A549 (cell line): ENCODE data around the gene DPRX.

Experiments used
- CEBPB ChIP-seq, 2 experiments: fragments of >200 bp in 1 of 2; sonication (Bioruptor Twin) in 1 of 2; formaldehyde crosslinking in 1 of 2; IDR thresholded peaks; 2 replicates each; pipeline ENCODE4 v1.6.1; 2012 to 2016
- CTCF ChIP-seq: fragments of >200 bp; sonication (Bioruptor Twin); formaldehyde crosslinking; IDR thresholded peaks from 3 replicates; pipeline ENCODE4 v1.5.1; 2016
- JUN ChIP-seq, 2 experiments: fragments of >200 bp; sonication (Bioruptor Twin); formaldehyde crosslinking; IDR thresholded peaks; 2 replicates in 1 of 2; 3 replicates in 1 of 2; pipeline ENCODE4 v1.6.1; 2016 to 2017
- MYC ChIP-seq: IDR thresholded peaks from 2 replicates; pipeline ENCODE4 v1.6.1; 2012; ENCODE audit warnings: mild to moderate bottlenecking, inconsistent platforms, low read length, improper control_type of control experiment, borderline replicate concordance
- NR3C1 ChIP-seq: fragments of >200 bp; sonication (Bioruptor Twin); formaldehyde crosslinking; IDR thresholded peaks from 3 replicates; pipeline ENCODE4 v1.6.1; 2017
- POLR2A ChIP-seq: IDR thresholded peaks from 2 replicates; pipeline ENCODE4 v1.6.1; 2012; ENCODE audit warnings: mild to moderate bottlenecking, low read length
- RARB ChIP-seq: fragments of 250-450 bp; sonication (Bioruptor Pico); IDR thresholded peaks from 2 replicates; pipeline ENCODE4 v1.8.0; 2021; ENCODE audit warnings: mild to moderate bottlenecking, moderate library complexity
- TF ChIP-seq, protein P1 (sequence below): fragments of 450-650 bp; IDR thresholded peaks from 2 replicates; pipeline ENCODE4 v1.6.1; 2014; ENCODE audit warnings: antibody characterized with exemption
- TF ChIP-seq, protein P2 (sequence below): fragments of 200-600 bp; sonication (generic); IDR thresholded peaks from 2 replicates; pipeline ENCODE4 v1.6.1; 2016; ENCODE audit warnings: antibody characterized with exemption, mild to moderate bottlenecking, moderate library complexity

DNA sequence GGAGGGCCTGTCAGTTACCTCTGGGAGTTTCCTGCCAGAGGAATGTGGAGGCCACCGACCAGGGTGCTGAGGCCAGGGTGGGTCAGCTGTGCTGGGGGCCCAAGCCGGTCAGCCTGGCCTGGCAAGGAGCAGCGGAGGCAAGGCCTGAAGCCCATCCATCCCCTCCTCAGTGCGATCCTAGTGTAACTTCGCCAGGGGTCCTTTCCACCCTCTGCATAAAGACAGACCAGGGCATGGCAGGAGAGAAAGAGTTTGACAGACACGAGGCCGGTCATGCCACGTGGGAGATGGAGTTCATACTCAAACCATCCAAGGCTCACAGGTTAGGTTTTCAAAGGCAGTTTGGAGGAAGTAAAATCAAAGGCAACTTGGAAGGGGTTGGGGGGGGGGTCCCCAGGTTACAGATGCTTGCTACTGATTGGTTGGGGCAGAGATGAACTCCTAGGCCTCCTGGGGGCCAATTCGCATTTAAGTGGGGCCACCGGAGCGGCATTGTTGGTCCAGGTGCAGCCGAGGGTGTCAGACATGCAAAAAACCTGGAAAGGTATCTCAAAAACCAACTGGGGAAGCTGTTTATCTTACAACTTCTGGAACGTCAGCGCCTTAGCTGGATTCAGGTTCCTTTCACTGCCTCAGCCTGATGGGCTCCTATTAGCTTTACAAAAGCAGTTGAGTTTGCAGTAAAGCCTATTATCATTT lies 36.8 kb upstream of the DPRX start:
- TF ChIP-seq CTCF: no peak
- no peak for TF ChIP-seq CEBPB (IDR thresholded peaks at IDR 0.05)
- TF ChIP-seq, protein P1, sequence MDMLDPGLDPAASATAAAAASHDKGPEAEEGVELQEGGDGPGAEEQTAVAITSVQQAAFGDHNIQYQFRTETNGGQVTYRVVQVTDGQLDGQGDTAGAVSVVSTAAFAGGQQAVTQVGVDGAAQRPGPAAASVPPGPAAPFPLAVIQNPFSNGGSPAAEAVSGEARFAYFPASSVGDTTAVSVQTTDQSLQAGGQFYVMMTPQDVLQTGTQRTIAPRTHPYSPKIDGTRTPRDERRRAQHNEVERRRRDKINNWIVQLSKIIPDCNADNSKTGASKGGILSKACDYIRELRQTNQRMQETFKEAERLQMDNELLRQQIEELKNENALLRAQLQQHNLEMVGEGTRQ: no peak
- TF ChIP-seq MYC: no peak
- no peak for TF ChIP-seq JUN (IDR thresholded peaks at IDR 0.05)
- TF ChIP-seq, protein P2, sequence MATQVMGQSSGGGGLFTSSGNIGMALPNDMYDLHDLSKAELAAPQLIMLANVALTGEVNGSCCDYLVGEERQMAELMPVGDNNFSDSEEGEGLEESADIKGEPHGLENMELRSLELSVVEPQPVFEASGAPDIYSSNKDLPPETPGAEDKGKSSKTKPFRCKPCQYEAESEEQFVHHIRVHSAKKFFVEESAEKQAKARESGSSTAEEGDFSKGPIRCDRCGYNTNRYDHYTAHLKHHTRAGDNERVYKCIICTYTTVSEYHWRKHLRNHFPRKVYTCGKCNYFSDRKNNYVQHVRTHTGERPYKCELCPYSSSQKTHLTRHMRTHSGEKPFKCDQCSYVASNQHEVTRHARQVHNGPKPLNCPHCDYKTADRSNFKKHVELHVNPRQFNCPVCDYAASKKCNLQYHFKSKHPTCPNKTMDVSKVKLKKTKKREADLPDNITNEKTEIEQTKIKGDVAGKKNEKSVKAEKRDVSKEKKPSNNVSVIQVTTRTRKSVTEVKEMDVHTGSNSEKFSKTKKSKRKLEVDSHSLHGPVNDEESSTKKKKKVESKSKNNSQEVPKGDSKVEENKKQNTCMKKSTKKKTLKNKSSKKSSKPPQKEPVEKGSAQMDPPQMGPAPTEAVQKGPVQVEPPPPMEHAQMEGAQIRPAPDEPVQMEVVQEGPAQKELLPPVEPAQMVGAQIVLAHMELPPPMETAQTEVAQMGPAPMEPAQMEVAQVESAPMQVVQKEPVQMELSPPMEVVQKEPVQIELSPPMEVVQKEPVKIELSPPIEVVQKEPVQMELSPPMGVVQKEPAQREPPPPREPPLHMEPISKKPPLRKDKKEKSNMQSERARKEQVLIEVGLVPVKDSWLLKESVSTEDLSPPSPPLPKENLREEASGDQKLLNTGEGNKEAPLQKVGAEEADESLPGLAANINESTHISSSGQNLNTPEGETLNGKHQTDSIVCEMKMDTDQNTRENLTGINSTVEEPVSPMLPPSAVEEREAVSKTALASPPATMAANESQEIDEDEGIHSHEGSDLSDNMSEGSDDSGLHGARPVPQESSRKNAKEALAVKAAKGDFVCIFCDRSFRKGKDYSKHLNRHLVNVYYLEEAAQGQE: no peak
- no peak for TF ChIP-seq RARB
- TF ChIP-seq NR3C1: no peak
- no peak for TF ChIP-seq POLR2A
